HCT116 (cell line): ENCODE data around the gene PDE1A. TPM values are rescaled to one million over a fixed set of nuclear protein-coding genes. Genes with fewer than 3 reads are reported as not detected.

ENCODE experiments used
- ATAC-seq: fragments of 200-7000 bp; cut with Tn5 transposase; 2 replicates; pipeline ENCODE4 v1.9.1; 2020; ENCODE audit warnings: mild to moderate bottlenecking, moderate library complexity
- BruUV-seq: library from RNA; stranded (reverse); fragments of 400-500 nt; replicated peaks from 2 replicates; lab custom pipeline; 2021; lab: Mats Ljungman, UMichigan
- CTCF ChIA-PET: fragments of 300-600 bp; sonication (Branson Sonifier 250); formaldehyde crosslinking; loops from one replicate; lab custom pipeline; 2021; ENCODE audit warnings: antibody characterized with exemption; lab: Charles Lee
- POLR2A ChIA-PET: fragments of 300-600, 350-600 bp; sonication (Branson Sonifier 250); formaldehyde crosslinking; loops from one replicate; lab custom pipeline; 2021; ENCODE audit warnings: antibody characterized with exemption; lab: Charles Lee
- RAD21 ChIA-PET, 2 experiments: fragments of 300-600 bp; sonication (Branson Sonifier 250); formaldehyde crosslinking; loops; one replicate each; lab custom pipeline; 2023; ENCODE audit warnings: low total read pairs in 2 of 2; ENCODE audit not compliant: uncharacterized antibody in 2 of 2, unreplicated experiment in 2 of 2, low non-redundant PET in 1 of 2; lab: Charles Lee
- DNase-seq: peaks from one replicate; pipeline ENCODE4 v3.0.0-alpha.2; 2010; ENCODE audit warnings: low read depth, low spot score
- H2AFZ ChIP-seq: fragments of 200-600 bp; shearing (Covaris generic), sonication (generic); 2 replicates; pipeline ENCODE4 v1.6.1; 2017; ENCODE audit warnings: low read depth, mixed run types, mixed read lengths, antibody characterized with exemption, low read length; ENCODE audit not compliant: poor library complexity, severe bottlenecking
- H3K27ac ChIP-seq: 2 replicates; pipeline ENCODE4 v1.5.1; 2012; ENCODE audit warnings: low read depth, low read length
- H3K27me3 ChIP-seq: fragments of 200-600 bp; sonication (generic); 2 replicates; pipeline ENCODE4 v1.6.1; 2016; ENCODE audit warnings: mixed run types, low read length, mixed read lengths; ENCODE audit not compliant: insufficient read depth
- H3K36me3 ChIP-seq, 2 experiments: fragments of 200-500 bp in 1 of 2; fragments of 200-600 bp in 1 of 2; sonication (Bioruptor generic) in 1 of 2; sonication (generic) in 1 of 2; 2 replicates each; pipeline versions ENCODE4 v1.5.1 to v1.6.1; 2014 to 2016; ENCODE audit warnings: low read length in 2 of 2, inconsistent platforms in 1 of 2, mixed read lengths in 1 of 2, mixed run types in 1 of 2; ENCODE audit not compliant: insufficient read depth in 2 of 2, control insufficient read depth in 1 of 2
- H3K4me1 ChIP-seq, 2 experiments: fragments of 200-600 bp in 1 of 2; sonication (generic) in 1 of 2; 2 replicates each; pipeline versions ENCODE4 v1.5.1 to v1.6.1; 2012 to 2017; ENCODE audit warnings: low read length in 2 of 2, inconsistent platforms in 1 of 2, mild to moderate bottlenecking in 1 of 2, mixed read lengths in 1 of 2, mixed run types in 1 of 2, moderate library complexity in 1 of 2; ENCODE audit not compliant: insufficient read depth in 2 of 2, control insufficient read depth in 1 of 2
- H3K4me2 ChIP-seq: fragments of 200-600 bp; sonication (generic); 2 replicates; pipeline ENCODE4 v1.6.1; 2017; ENCODE audit warnings: mixed run types, low read length, mixed read lengths
- H3K4me3 ChIP-seq, 2 experiments: fragments of 200-600 bp in 1 of 2; sonication (generic) in 1 of 2; replicated peaks in 1 of 2; 2 replicates each; pipeline ENCODE4 v1.5.1; 2011 to 2016; ENCODE audit warnings: low read length in 2 of 2, control low read depth in 1 of 2, low read depth in 1 of 2, mild to moderate bottlenecking in 1 of 2, mixed read lengths in 1 of 2, mixed run types in 1 of 2
- H3K79me2 ChIP-seq: fragments of 200-600 bp; sonication (generic); 2 replicates; pipeline ENCODE4 v1.6.1; 2017; ENCODE audit warnings: mild to moderate bottlenecking, mixed run types, low read length, moderate library complexity, mixed read lengths; ENCODE audit not compliant: insufficient read depth
- H3K9ac ChIP-seq: fragments of 200-600 bp; sonication (generic); 2 replicates; pipeline ENCODE4 v1.6.1; 2016; ENCODE audit warnings: low read length, mixed read lengths
- H3K9me2 ChIP-seq: fragments of 200-600 bp; sonication (generic), shearing (Covaris generic); 2 replicates; pipeline ENCODE4 v1.6.1; 2017; ENCODE audit warnings: mixed run types, mild to moderate bottlenecking, moderate library complexity; ENCODE audit not compliant: insufficient read depth
- H3K9me3 ChIP-seq, 2 experiments: fragments of 200-500 bp in 1 of 2; fragments of 200-600 bp in 1 of 2; sonication (Bioruptor generic) in 1 of 2; sonication (generic) in 1 of 2; 2 replicates each; pipeline ENCODE4 v1.6.1; 2014 to 2017; ENCODE audit warnings: low read length in 2 of 2, mixed read lengths in 2 of 2, inconsistent platforms in 1 of 2, low read depth in 1 of 2, mild to moderate bottlenecking in 1 of 2, mixed run types in 1 of 2, moderate library complexity in 1 of 2; ENCODE audit not compliant: control insufficient read depth in 1 of 2, insufficient read depth in 1 of 2
- H4K20me1 ChIP-seq: fragments of 200-600 bp; sonication (generic), shearing (Covaris generic); 2 replicates; pipeline ENCODE4 v1.6.1; 2017; ENCODE audit warnings: mixed run types, mild to moderate bottlenecking, moderate library complexity; ENCODE audit not compliant: insufficient read depth
- CBX3 ChIP-seq: IDR thresholded peaks from 2 replicates; pipeline ENCODE4 v1.6.1; 2012; ENCODE audit warnings: low read depth
- CTCF ChIP-seq, 3 experiments: fragments of 200-600 bp in 1 of 3; sonication (generic) in 1 of 3; IDR thresholded peaks in 2 of 3; conservative IDR thresholded peaks in 1 of 3; 2 replicates each; pipeline ENCODE4 v1.5.1; 2012 to 2017; ENCODE audit warnings: low read depth in 2 of 3, low read length in 2 of 3, antibody characterized with exemption in 1 of 3, borderline replicate concordance in 1 of 3, control low read depth in 1 of 3, mild to moderate bottlenecking in 1 of 3, mixed read lengths in 1 of 3, mixed run types in 1 of 3, moderate library complexity in 1 of 3; ENCODE audit not compliant: insufficient read depth in 1 of 3
- ELF1 ChIP-seq: IDR thresholded peaks from 2 replicates; pipeline ENCODE4 v1.6.1; 2012; ENCODE audit warnings: low read depth, borderline replicate concordance
- POLR2A ChIP-seq: IDR thresholded peaks from 2 replicates; pipeline ENCODE4 v1.7.0; 2011; ENCODE audit warnings: borderline replicate concordance; ENCODE audit not compliant: insufficient read depth, insufficient read length; ENCODE audit errors: extremely low read depth
- REST ChIP-seq: IDR thresholded peaks from 2 replicates; pipeline ENCODE4 v1.6.1; 2012; ENCODE audit warnings: low read depth
- TCF7L2 ChIP-seq: IDR thresholded peaks from 2 replicates; pipeline ENCODE4 v1.7.0; 2011; ENCODE audit warnings: borderline replicate concordance, inconsistent platforms; ENCODE audit not compliant: insufficient read depth, insufficient read length; ENCODE audit errors: extremely low read depth
- ZNF274 ChIP-seq: fragments of 200-500 bp; sonication (Bioruptor generic); IDR thresholded peaks from 2 replicates; pipeline ENCODE4 v1.6.1; 2014; ENCODE audit warnings: mild to moderate bottlenecking, low read depth, low read length, inconsistent platforms
- intact Hi-C: fragments of 100-400 bp; cut with micrococcal nuclease; formaldehyde crosslinking; loops from 2 replicates; pipeline ENCODE4 v1.10.0; 2022
- total RNA-seq: library from RNA; stranded (reverse); gene quantifications from one replicate; pipeline ENCODE4 v1.2.1, GENCODE V29; 2021; ENCODE audit not compliant: unreplicated experiment

The PDE1A gene
- total RNA-seq, 1 experiment from 2014 or later = 0.12 TPM

GRCh38 chr2:182261860-182262387 is 164.9 kb downstream of the PDE1A start (continued):
- TF ChIP-seq CTCF (IDR thresholded peaks at IDR 0.05 in 2 of 3, conservative IDR thresholded peaks at IDR 0.05 in 1 of 3; ENCODE audit: borderline replicate concordance in 1 of 3, insufficient read depth in 1 of 3, low read depth in 2 of 3, low read length in 2 of 3) = no peak

- intact Hi-C loops = no loop called here
- H2AFZ ChIP-seq = peak overlapping the region; percentile 26
- no peak for TF ChIP-seq ZNF274
- no peak for TF ChIP-seq CBX3
- TF ChIP-seq CTCF (IDR thresholded peaks at IDR 0.05 in 2 of 3, conservative IDR thresholded peaks at IDR 0.05 in 1 of 3; ENCODE audit: borderline replicate concordance in 1 of 3, insufficient read depth in 1 of 3, low read depth in 2 of 3, low read length in 2 of 3) = no peak
- TF ChIP-seq ELF1 = no peak
- no peak for TF ChIP-seq REST
- TF ChIP-seq POLR2A = no peak
- TF ChIP-seq TCF7L2 = no peak
Measured at GRCh38 chr2:182259629-182260150, 167.1 kb downstream of the PDE1A start.

More at GRCh38 chr2:182259629-182260150, 167.1 kb downstream of the PDE1A start:
- Histone ChIP-seq H3K4me2 (no peak overlapping the region), H3K9ac (no peak overlapping the region), H3K27ac (no peak overlapping the region), H3K36me3 (no peaks in the 10 kb centered on the region), H3K9me3 (no peaks in the 10 kb centered on the region), H3K79me2 (no peaks in the 10 kb centered on the region), H3K9me2 (no peaks in the 10 kb centered on the region), H3K4me1 (no peaks in the 10 kb centered on the region), H3K27me3 (no peaks in the 10 kb centered on the region), H4K20me1 (no peaks in the 10 kb centered on the region), H3K4me3 (no peak overlapping the region)
- ATAC-seq (no peak), DNase-seq (no peak)
- BruUV-seq = no TSS peak
- ChIA-PET POLR2A (no interaction called here), RAD21 (no interaction called here), CTCF (no interaction called here)
